GM19467 (cell line): ENCODE measurements around the gene IL19.

Experiments
- ATAC-seq: cut with Tn5 transposase; IDR thresholded peaks from one replicate; pipeline ENCODE4 v1.9.1; 2021; ENCODE audit warnings: mild to moderate bottlenecking, moderate library complexity; ENCODE audit not compliant: unreplicated experiment

The IL19 gene

DNA sequence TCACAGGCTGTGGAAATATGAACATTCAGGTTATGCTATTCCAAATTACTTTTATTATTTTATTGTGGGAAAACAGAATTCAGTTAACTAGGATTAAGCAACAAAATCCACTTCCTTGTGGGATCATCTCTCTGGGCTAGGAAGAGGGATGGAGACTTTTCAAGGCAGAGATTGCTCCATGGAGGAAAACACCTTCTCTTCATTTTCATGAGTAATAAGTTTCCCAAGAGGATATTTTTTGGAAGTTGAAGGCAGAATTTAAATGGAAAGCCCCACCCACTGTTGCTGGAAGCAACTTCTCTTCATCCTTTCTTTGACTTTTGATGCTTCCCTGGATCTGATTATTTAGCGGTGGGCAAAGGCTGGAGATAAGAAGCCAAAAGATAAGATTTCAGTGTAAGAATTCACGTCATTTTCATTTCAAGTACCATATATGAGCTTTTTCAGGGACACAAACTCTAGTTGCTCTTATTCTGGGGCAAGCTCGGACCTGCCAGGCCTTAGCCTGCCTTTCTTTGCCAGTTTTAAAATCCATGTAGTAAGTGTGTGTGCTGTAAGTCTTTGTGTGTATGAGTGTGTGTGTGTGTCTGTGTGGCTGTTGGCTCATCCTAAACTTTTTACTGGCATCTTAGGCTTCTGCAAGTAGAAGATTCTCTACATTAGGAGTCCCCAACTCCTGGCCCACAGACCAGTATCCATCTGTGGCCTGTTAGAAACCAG is 114.9 kb downstream of the IL19 start:
- ATAC-seq, result no peak

DNA sequence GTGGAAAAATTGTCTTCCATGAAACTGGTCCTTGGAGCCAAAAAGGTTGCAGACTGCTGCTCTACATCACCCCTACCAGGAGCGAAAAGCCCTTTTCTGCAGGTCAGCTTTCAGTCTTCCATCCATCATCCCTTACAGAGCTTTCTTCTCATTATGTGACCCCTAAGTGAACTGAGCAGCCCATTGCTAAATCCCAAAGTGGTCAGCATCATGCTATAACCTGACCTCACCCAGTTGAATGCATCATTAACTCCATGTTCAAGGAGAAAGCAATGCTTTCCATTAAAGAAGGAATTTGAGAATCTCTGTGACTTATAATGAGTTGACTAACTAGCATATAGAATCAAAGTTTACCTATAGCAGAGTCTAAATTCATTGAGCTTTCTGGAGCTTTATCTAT is 116.3 kb downstream of the IL19 start:
- ATAC-seq, result no peak

GRCh38 chr1:206887701-206888100 is 117.1 kb downstream of the IL19 start:
- ATAC-seq, result no peak

- ATAC-seq, result no peak
Observed at GRCh38 chr1:206890125-206891060, 119.8 kb downstream of the IL19 start.

GRCh38 chr1:206891412-206891811 is 120.8 kb downstream of the IL19 start:
- ATAC-seq, result no peak
